ENCODE results near the gene RBM3. TPM values are rescaled to one million over a fixed set of nuclear protein-coding genes. Genes with fewer than 3 reads are reported as not detected.

Gene RBM3
- total RNA-seq, 1 experiment from 2014 or later = 233 TPM

DNA sequence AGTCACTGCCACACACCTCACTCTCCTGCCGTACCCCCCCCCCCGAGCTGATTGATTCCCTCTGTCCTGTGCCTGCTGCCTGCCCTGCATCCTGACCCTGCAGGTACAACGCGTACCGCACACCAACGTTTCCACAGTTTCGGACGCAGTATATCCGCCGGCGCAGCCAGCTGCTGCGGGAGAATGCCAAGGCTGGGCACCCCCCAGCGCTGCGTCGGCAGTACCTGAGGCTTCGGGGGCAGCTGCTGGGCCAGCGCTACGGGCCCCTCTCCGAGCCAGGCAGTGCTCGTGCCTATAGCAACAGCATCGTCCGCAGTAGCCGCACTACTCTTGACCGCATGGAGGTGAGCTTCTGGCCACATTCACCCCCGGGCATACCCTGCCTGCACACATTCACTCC, 24.3 kb downstream of the RBM3 start:
- Histone ChIP-seq H3K4me2 (ENCODE audit: low read length) (peak overlapping the region; percentile 80), H3K79me2 (ENCODE audit: insufficient read depth, low read length) (no peaks in the 10 kb centered on the region), H4K20me1 (ENCODE audit: insufficient read depth) (no peaks in the 10 kb centered on the region), H3K4me1 (ENCODE audit: control insufficient read depth in 1 of 2, insufficient read depth in 2 of 2, low read length in 2 of 2) (peaks cover 3 to 11% of the 10 kb centered on the region in 2 experiments; a peak in 2 of 4 replicates), H2AFZ (ENCODE audit: low read depth, low read length, poor library complexity, severe bottlenecking) (no peak overlapping the region), H3K27me3 (ENCODE audit: insufficient read depth, low read length) (no peaks in the 10 kb centered on the region), H3K36me3 (ENCODE audit: control insufficient read depth in 1 of 2, insufficient read depth in 2 of 2, low read length in 2 of 2) (peaks cover 0 to 4% of the 10 kb centered on the region in 2 experiments; a peak in 1 of 4 replicates), H3K27ac (ENCODE audit: low read depth, low read length) (peak overlapping the region; percentile 38; the same call in 1 of the 2 replicates), H3K9ac (ENCODE audit: low read length) (0 out of 2 replicates have a peak overlapping the region, but pooled peaks have one; percentile 86), H3K9me3 (ENCODE audit: control insufficient read depth in 1 of 2, insufficient read depth in 1 of 2, low read depth in 1 of 2, low read length in 2 of 2) (no peaks in the 10 kb centered on the region), H3K4me3 (replicated peaks in 1 of 2; ENCODE audit: low read depth in 1 of 2, low read length in 2 of 2) (peak overlapping the region; percentile 70 to 74), H3K9me2 (ENCODE audit: insufficient read depth) (no peaks in the 10 kb centered on the region)
- POLR2A ChIA-PET = interaction anchor here (1.0 kb wide), 1 partner anchor 21 kb away, joined by 3 read pairs; no protein-coding TSS in a partner anchor
- intact Hi-C loops (cut with micrococcal nuclease) = no loop called here
- BruUV-seq (replicated peaks) = no TSS peak
- RAD21 ChIA-PET (ENCODE audit: low non-redundant PET in 1 of 2, low total read pairs in 2 of 2, uncharacterized antibody in 2 of 2, unreplicated experiment in 2 of 2) = no interaction called here
- ATAC-seq (no peak), DNase-seq (ENCODE audit: low read depth, low spot score) (no peak)
- no peak for TF ChIP-seq CBX3 (IDR thresholded peaks at IDR 0.05; ENCODE audit: low read depth)
- TF ChIP-seq ZNF274 (IDR thresholded peaks at IDR 0.05; ENCODE audit: low read depth, low read length) = no peak
- no peak for TF ChIP-seq SIN3A (IDR thresholded peaks at IDR 0.05; ENCODE audit: low read depth)
- TF ChIP-seq POLR2A (IDR thresholded peaks at IDR 0.05; ENCODE audit: borderline replicate concordance, extremely low read depth, insufficient read depth, insufficient read length) = no peak
- TF ChIP-seq EZH2phosphoT487 (IDR thresholded peaks at IDR 0.05; ENCODE audit: borderline replicate concordance) = no peak
- TF ChIP-seq SRF (IDR thresholded peaks at IDR 0.05; ENCODE audit: low read depth) = no peak
- TF ChIP-seq ZFX (IDR thresholded peaks at IDR 0.05) = no peak
- TF ChIP-seq EGR1 (IDR thresholded peaks at IDR 0.05; ENCODE audit: low read depth) = no peak
- no peak for TF ChIP-seq JUND (IDR thresholded peaks at IDR 0.05)
- TF ChIP-seq, protein P1, sequence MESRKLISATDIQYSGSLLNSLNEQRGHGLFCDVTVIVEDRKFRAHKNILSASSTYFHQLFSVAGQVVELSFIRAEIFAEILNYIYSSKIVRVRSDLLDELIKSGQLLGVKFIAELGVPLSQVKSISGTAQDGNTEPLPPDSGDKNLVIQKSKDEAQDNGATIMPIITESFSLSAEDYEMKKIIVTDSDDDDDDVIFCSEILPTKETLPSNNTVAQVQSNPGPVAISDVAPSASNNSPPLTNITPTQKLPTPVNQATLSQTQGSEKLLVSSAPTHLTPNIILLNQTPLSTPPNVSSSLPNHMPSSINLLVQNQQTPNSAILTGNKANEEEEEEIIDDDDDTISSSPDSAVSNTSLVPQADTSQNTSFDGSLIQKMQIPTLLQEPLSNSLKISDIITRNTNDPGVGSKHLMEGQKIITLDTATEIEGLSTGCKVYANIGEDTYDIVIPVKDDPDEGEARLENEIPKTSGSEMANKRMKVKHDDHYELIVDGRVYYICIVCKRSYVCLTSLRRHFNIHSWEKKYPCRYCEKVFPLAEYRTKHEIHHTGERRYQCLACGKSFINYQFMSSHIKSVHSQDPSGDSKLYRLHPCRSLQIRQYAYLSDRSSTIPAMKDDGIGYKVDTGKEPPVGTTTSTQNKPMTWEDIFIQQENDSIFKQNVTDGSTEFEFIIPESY (IDR thresholded peaks at IDR 0.05; ENCODE audit: extremely low read depth, insufficient replicate concordance, low read length) = no peak
- no peak for TF ChIP-seq ELF1 (IDR thresholded peaks at IDR 0.05; ENCODE audit: borderline replicate concordance, low read depth)
- no peak for TF ChIP-seq POLR2AphosphoS5 (IDR thresholded peaks at IDR 0.05; ENCODE audit: low read depth, low read length)
- TF ChIP-seq CEBPB (IDR thresholded peaks at IDR 0.05; ENCODE audit: low read depth) = no peak
- TF ChIP-seq YY1 (IDR thresholded peaks at IDR 0.05; ENCODE audit: extremely low read depth, insufficient replicate concordance, low read depth, low read length) = no peak
- TF ChIP-seq, protein P2, sequence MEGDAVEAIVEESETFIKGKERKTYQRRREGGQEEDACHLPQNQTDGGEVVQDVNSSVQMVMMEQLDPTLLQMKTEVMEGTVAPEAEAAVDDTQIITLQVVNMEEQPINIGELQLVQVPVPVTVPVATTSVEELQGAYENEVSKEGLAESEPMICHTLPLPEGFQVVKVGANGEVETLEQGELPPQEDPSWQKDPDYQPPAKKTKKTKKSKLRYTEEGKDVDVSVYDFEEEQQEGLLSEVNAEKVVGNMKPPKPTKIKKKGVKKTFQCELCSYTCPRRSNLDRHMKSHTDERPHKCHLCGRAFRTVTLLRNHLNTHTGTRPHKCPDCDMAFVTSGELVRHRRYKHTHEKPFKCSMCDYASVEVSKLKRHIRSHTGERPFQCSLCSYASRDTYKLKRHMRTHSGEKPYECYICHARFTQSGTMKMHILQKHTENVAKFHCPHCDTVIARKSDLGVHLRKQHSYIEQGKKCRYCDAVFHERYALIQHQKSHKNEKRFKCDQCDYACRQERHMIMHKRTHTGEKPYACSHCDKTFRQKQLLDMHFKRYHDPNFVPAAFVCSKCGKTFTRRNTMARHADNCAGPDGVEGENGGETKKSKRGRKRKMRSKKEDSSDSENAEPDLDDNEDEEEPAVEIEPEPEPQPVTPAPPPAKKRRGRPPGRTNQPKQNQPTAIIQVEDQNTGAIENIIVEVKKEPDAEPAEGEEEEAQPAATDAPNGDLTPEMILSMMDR (IDR thresholded peaks at IDR 0.05 in 2 of 3, conservative IDR thresholded peaks at IDR 0.05 in 1 of 3; ENCODE audit: borderline replicate concordance in 1 of 3, insufficient read depth in 1 of 3, low read depth in 2 of 3, low read length in 2 of 3) = no peak
- TF ChIP-seq MAX (IDR thresholded peaks at IDR 0.05) = no peak
- no peak for TF ChIP-seq ATF3 (IDR thresholded peaks at IDR 0.05)
- CTCF ChIA-PET = no interaction called here
